IMR-90 (cell line): ENCODE results near the gene BCAR1. TPM values are rescaled to one million over a fixed set of nuclear protein-coding genes. Genes with fewer than 3 reads are reported as not detected.

ENCODE experiments used
- ATAC-seq: fragments of 200-7000 bp; cut with Tn5 transposase; 2 replicates; pipeline ENCODE4 v1.9.1; 2020; ENCODE audit warnings: low read depth, mild to moderate bottlenecking, moderate library complexity
- BruUV-seq: library from RNA; stranded (reverse); fragments of 400-500 nt; replicated peaks from 2 replicates; lab custom pipeline; 2021; lab: Mats Ljungman, UMichigan
- CTCF ChIA-PET: fragments of 300-600 bp; formaldehyde crosslinking; extraction: SDS; loops from one replicate; lab custom pipeline; 2021; ENCODE audit warnings: antibody characterized with exemption; lab: Yijun Ruan, JAX
- POLR2A ChIA-PET: fragments of 300-600 bp; sonication (Branson Sonifier 250); formaldehyde crosslinking; loops from one replicate; lab custom pipeline; 2022; ENCODE audit warnings: antibody characterized with exemption; ENCODE audit not compliant: unreplicated experiment; lab: Charles Lee
- DNase-seq: peaks from one replicate; pipeline ENCODE4 v3.0.0; 2013
- H2AFZ ChIP-seq: replicated peaks from 2 replicates; pipeline ENCODE3; 2013; ENCODE audit warnings: low read length, mild to moderate bottlenecking; ENCODE audit not compliant: poor library complexity
- H2AK5ac ChIP-seq: 2 replicates; pipeline ENCODE4 v1.6.1; 2013; ENCODE audit warnings: low read depth, low read length, inconsistent platforms
- H2AK9ac ChIP-seq: replicated peaks from 2 replicates; pipeline ENCODE3; 2013; ENCODE audit warnings: mild to moderate bottlenecking, low read depth, low read length, moderate library complexity; ENCODE audit not compliant: poor library complexity
- H2BK120ac ChIP-seq: 2 replicates; pipeline ENCODE4 v1.6.1; 2013; ENCODE audit warnings: low read depth, low read length, inconsistent platforms
- H2BK15ac ChIP-seq: 3 replicates; pipeline ENCODE4 v1.6.1; 2013; ENCODE audit warnings: low read depth, low read length, inconsistent platforms
- H2BK20ac ChIP-seq: 2 replicates; pipeline ENCODE4 v1.6.1; 2013; ENCODE audit warnings: low read depth, mild to moderate bottlenecking, inconsistent platforms, low read length, moderate library complexity
- H2BK5ac ChIP-seq: 2 replicates; pipeline ENCODE4 v1.6.1; 2013; ENCODE audit warnings: mild to moderate bottlenecking, low read depth, low read length, inconsistent platforms; ENCODE audit not compliant: poor library complexity, severe bottlenecking
- H3K14ac ChIP-seq: replicated peaks from 2 replicates; pipeline ENCODE4 v1.6.1; 2013; ENCODE audit warnings: low read depth, low read length, inconsistent platforms
- H3K18ac ChIP-seq: 2 replicates; pipeline ENCODE4 v1.6.1; 2013; ENCODE audit warnings: low read depth, low read length, control low read depth
- H3K23ac ChIP-seq: 2 replicates; pipeline ENCODE4 v1.6.1; 2013; ENCODE audit warnings: low read depth, low read length, inconsistent platforms
- H3K27ac ChIP-seq: 2 replicates; pipeline ENCODE4 v1.5.1; 2013; ENCODE audit warnings: mild to moderate bottlenecking, control low read depth, low read length; ENCODE audit not compliant: insufficient read depth
- H3K27me3 ChIP-seq: 2 replicates; pipeline ENCODE4 v1.6.1; 2013; ENCODE audit warnings: low read length; ENCODE audit not compliant: control insufficient read depth, insufficient read depth
- H3K36me3 ChIP-seq: 2 replicates; pipeline ENCODE4 v1.6.1; 2013; ENCODE audit warnings: low read length, mixed read lengths; ENCODE audit not compliant: control insufficient read depth, insufficient read depth
- H3K4ac ChIP-seq: 2 replicates; pipeline ENCODE4 v1.6.1; 2013; ENCODE audit warnings: low read depth, low read length, inconsistent platforms
- H3K4me1 ChIP-seq: 2 replicates; pipeline ENCODE4 v1.6.1; 2013; ENCODE audit warnings: low read length, mixed read lengths; ENCODE audit not compliant: control insufficient read depth, insufficient read depth
- H3K4me2 ChIP-seq: 2 replicates; pipeline ENCODE4 v1.6.1; 2013; ENCODE audit warnings: low read depth, mild to moderate bottlenecking, control low read depth, low read length, moderate library complexity
- H3K4me3 ChIP-seq: 2 replicates; pipeline ENCODE4 v1.5.1; 2013; ENCODE audit warnings: low read depth, mild to moderate bottlenecking, control low read depth, low read length, moderate library complexity; ENCODE audit not compliant: insufficient read depth
- H3K56ac ChIP-seq: 2 replicates; pipeline ENCODE4 v1.6.1; 2013; ENCODE audit warnings: low read length, inconsistent platforms; ENCODE audit not compliant: insufficient read depth; ENCODE audit errors: extremely low read depth
- H3K79me1 ChIP-seq, 2 experiments: 2 replicates each; pipeline ENCODE4 v1.6.1; 2013; ENCODE audit warnings: low read length in 2 of 2, inconsistent platforms in 1 of 2, low read depth in 1 of 2
- H3K9ac ChIP-seq: 2 replicates; pipeline ENCODE4 v1.6.1; 2013; ENCODE audit warnings: low read depth, low read length, control low read depth
- H3K9me1 ChIP-seq: 2 replicates; pipeline ENCODE4 v1.6.1; 2013; ENCODE audit warnings: low read length, inconsistent platforms; ENCODE audit not compliant: insufficient read depth
- H3K9me3 ChIP-seq: 2 replicates; pipeline ENCODE4 v1.6.1; 2013; ENCODE audit warnings: low read length; ENCODE audit not compliant: control insufficient read depth, insufficient read depth
- H4K20me1 ChIP-seq: 2 replicates; pipeline ENCODE4 v1.6.1; 2013; ENCODE audit warnings: low read length, inconsistent platforms; ENCODE audit not compliant: insufficient read depth
- H4K5ac ChIP-seq: 2 replicates; pipeline ENCODE4 v1.6.1; 2013; ENCODE audit warnings: mild to moderate bottlenecking, low read depth, low read length, control low read depth
- H4K8ac ChIP-seq, 2 experiments: 2 replicates each; pipeline ENCODE4 v1.6.1; 2013; ENCODE audit warnings: low read depth in 2 of 2, low read length in 2 of 2, control low read depth in 1 of 2, inconsistent platforms in 1 of 2
- H4K91ac ChIP-seq: 2 replicates; pipeline ENCODE4 v1.6.1; 2013; ENCODE audit warnings: low read depth, low read length, inconsistent platforms; ENCODE audit not compliant: insufficient read depth
- BHLHE40 ChIP-seq: fragments of 150-350 bp; IDR thresholded peaks from 2 replicates; pipeline ENCODE4 v1.6.1; 2016; ENCODE audit warnings: mild to moderate bottlenecking, low read depth, low read length
- CEBPB ChIP-seq: IDR thresholded peaks from 2 replicates; pipeline ENCODE4 v1.6.1; 2012; ENCODE audit warnings: low read depth, low read length, improper control_type of control experiment
- CHD1 ChIP-seq: IDR thresholded peaks from 2 replicates; pipeline ENCODE4 v1.6.1; 2012; ENCODE audit warnings: low read depth, low read length, improper control_type of control experiment
- ELK1 ChIP-seq: fragments of 150-350 bp; IDR thresholded peaks from 2 replicates; pipeline ENCODE4 v1.6.1; 2016; ENCODE audit warnings: low read depth, mild to moderate bottlenecking, low read length, moderate library complexity, borderline replicate concordance
- MAFK ChIP-seq: IDR thresholded peaks from 2 replicates; pipeline ENCODE4 v1.6.1; 2012; ENCODE audit warnings: low read depth, low read length, improper control_type of control experiment
- MAZ ChIP-seq: IDR thresholded peaks from 2 replicates; pipeline ENCODE4 v1.6.1; 2012; ENCODE audit warnings: low read depth, mild to moderate bottlenecking, low read length, improper control_type of control experiment, moderate library complexity, borderline replicate concordance
- MXI1 ChIP-seq: IDR thresholded peaks from 2 replicates; pipeline ENCODE4 v1.6.1; 2012; ENCODE audit warnings: low read depth, mild to moderate bottlenecking, low read length, moderate library complexity, borderline replicate concordance
- NFE2L2 ChIP-seq: fragments of 150-350 bp; IDR thresholded peaks from 2 replicates; pipeline ENCODE4 v1.6.1; 2016; ENCODE audit warnings: low read depth, mild to moderate bottlenecking, low read length
- POLR2A ChIP-seq: IDR thresholded peaks from 2 replicates; pipeline ENCODE4 v1.6.1; 2012; ENCODE audit warnings: mild to moderate bottlenecking, low read depth, low read length
- RFX5 ChIP-seq: IDR thresholded peaks from 2 replicates; pipeline ENCODE4 v1.8.0; 2012; ENCODE audit warnings: low read depth, mild to moderate bottlenecking, low read length, moderate library complexity
- SMC3 ChIP-seq: fragments of 150-350 bp; IDR thresholded peaks from 2 replicates; pipeline ENCODE4 v1.6.1; 2016; ENCODE audit warnings: low read depth, mild to moderate bottlenecking, antibody characterized with exemption, low read length, moderate library complexity
- USF2 ChIP-seq: fragments of 150-350 bp; IDR thresholded peaks from 2 replicates; pipeline ENCODE4 v1.6.1; 2017; ENCODE audit warnings: mild to moderate bottlenecking, antibody characterized with exemption, low read length, low read depth
- WGBS, 2 experiments: methylation state at CpG; one replicate each; pipeline versions ENCODE4 v1.1.5 to v1.1.7; 2013; ENCODE audit warnings: missing lambda C conversion rate in 2 of 2; ENCODE audit not compliant: insufficient read length in 1 of 2; ENCODE audit errors: extremely low coverage in 2 of 2; 5-methylcytosine and 5-hydroxymethylcytosine counted together
- dilution Hi-C: fragments of 300-500 bp; cut with HindIII; formaldehyde crosslinking; loops from one replicate; pipeline ENCODE4 v1.14.3; 2018; ENCODE audit warnings: low sequenced_read_pairs; ENCODE audit not compliant: unreplicated experiment
- in situ Hi-C: fragments of 300-500 bp; cut with MboI; formaldehyde crosslinking; loops from 3 replicates; pipeline ENCODE4 v1.14.3; 2019; ENCODE audit warnings: low sequenced_read_pairs, inconsistent platforms, mixed read lengths
- intact Hi-C: fragments of 100-400 bp; cut with micrococcal nuclease; formaldehyde crosslinking; loops from 2 replicates; pipeline ENCODE4 v1.10.0; 2022
- polyA plus RNA-seq, 3 experiments: library from polyadenylated mRNA; depleted of rRNA; stranded (reverse); fragments of >200 nt; gene quantifications; 2 replicates each; pipeline ENCODE4 v1.2.3, GENCODE V29; 2012; ENCODE audit warnings: low replicate concordance in 1 of 3
- total RNA-seq: library from RNA; depleted of rRNA; stranded (reverse); fragments of >200 nt; gene quantifications from 2 replicates; pipeline ENCODE4 v1.2.3, GENCODE V29; 2012
- TF ChIP-seq, protein P1 (sequence below): conservative IDR thresholded peaks from 2 replicates; pipeline ENCODE4 v1.5.1; 2012; ENCODE audit warnings: mild to moderate bottlenecking, low read depth, low read length, improper control_type of control experiment

The BCAR1 gene
- total and polyA plus RNA-seq, 2 of the 4 experiments (the other 2 are of a cell fraction) = 18.1 to 99.4 TPM

DNA sequence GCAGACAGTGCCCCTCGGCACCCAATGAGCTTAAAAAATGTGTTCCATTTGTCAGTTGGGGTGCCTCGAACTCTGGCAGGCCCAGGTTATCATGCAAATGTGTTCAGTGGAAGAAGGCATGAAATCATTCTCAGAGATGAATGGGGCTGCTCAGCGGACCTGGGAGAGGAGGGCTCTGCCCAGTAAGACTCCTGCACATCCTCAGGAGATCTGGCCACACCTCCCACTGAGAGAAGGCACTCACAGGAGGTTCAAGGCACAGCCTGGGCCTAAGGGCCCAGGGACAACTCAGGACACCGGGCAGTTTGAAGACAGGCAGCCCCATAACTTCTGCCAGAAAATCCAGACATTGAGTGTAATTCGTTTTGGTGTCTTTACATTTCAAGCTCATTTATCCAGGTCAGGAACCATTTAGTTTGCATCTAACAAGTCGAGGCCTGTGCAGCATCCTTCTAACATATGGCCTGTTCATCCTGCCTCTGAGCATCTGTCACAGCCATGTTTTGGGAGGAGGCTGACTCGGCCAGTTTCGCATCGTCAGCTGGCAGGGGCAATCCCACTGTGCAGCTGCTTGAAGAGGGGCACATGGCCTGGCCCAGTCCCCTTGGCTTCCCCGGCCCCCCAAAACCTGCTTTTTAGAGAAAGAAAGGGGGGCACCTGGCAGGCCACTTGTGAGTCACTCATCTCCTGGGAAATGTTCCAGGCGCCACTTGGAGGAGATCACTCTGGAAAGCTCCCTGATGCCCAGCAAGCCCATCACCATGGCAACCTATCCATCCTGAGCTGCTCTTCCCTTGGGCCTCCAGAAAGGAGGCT, 31.2 kb upstream of the BCAR1 start:
- H3K4ac ChIP-seq = no peak overlapping the region
- H4K91ac ChIP-seq = no peak overlapping the region
- H3K79me1 ChIP-seq = no peaks in the 10 kb centered on the region; a peak in 1 of 4 replicates
- no peak overlapping the region for H2BK15ac ChIP-seq
- ChIA-PET CTCF (interaction anchor here (0.6 to 0.7 kb wide), 2 partner anchors 14 to 49 kb away, joined by 3 read pairs; no protein-coding TSS in a partner anchor), POLR2A (no interaction called here)
- no peak overlapping the region for H2BK120ac ChIP-seq
- peaks cover 5% of the 10 kb centered on the region for H3K4me1 ChIP-seq
- no peak overlapping the region for H2BK5ac ChIP-seq
- H2AK9ac ChIP-seq = peak overlapping the region; percentile 45
- no peaks in the 10 kb centered on the region for H3K36me3 ChIP-seq
- H3K56ac ChIP-seq = no peak overlapping the region
- no peak overlapping the region for H4K8ac ChIP-seq
- no peaks in the 10 kb centered on the region for H3K9me3 ChIP-seq
- BruUV-seq = no TSS peak
- ATAC-seq = no peak; the same call in 1 of the 2 replicates
- no peak overlapping the region for H3K9ac ChIP-seq
- intact Hi-C loops (no loop called here), dilution Hi-C loops (no loop called here), in situ Hi-C loops (no loop called here)
- no peaks in the 10 kb centered on the region for H3K27me3 ChIP-seq
- H4K5ac ChIP-seq = no peak overlapping the region
- no peak overlapping the region for H3K27ac ChIP-seq
- no peak overlapping the region for H3K4me3 ChIP-seq
- H3K18ac ChIP-seq = no peak overlapping the region
- TF ChIP-seq MAZ = no peak
- no peak for TF ChIP-seq MXI1
- no peak for TF ChIP-seq CEBPB
- TF ChIP-seq POLR2A = no peak
- no peak for TF ChIP-seq RFX5
- no peak for TF ChIP-seq BHLHE40
- no peak for TF ChIP-seq USF2
- TF ChIP-seq ELK1 = no peak
- no peak for TF ChIP-seq CHD1
- no peak for TF ChIP-seq NFE2L2
- TF ChIP-seq, protein P1, sequence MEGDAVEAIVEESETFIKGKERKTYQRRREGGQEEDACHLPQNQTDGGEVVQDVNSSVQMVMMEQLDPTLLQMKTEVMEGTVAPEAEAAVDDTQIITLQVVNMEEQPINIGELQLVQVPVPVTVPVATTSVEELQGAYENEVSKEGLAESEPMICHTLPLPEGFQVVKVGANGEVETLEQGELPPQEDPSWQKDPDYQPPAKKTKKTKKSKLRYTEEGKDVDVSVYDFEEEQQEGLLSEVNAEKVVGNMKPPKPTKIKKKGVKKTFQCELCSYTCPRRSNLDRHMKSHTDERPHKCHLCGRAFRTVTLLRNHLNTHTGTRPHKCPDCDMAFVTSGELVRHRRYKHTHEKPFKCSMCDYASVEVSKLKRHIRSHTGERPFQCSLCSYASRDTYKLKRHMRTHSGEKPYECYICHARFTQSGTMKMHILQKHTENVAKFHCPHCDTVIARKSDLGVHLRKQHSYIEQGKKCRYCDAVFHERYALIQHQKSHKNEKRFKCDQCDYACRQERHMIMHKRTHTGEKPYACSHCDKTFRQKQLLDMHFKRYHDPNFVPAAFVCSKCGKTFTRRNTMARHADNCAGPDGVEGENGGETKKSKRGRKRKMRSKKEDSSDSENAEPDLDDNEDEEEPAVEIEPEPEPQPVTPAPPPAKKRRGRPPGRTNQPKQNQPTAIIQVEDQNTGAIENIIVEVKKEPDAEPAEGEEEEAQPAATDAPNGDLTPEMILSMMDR = no peak
- no peak for TF ChIP-seq SMC3
- no peak for TF ChIP-seq MAFK
- peak; percentile 45 for DNase-seq
- 0 out of 2 replicates have a peak overlapping the region, but pooled peaks have one; percentile 12 for H2AK5ac ChIP-seq
- WGBS, 2 experiments = 82% methylated on average over 8 of the region's 11 CpGs; no CpG with 5 or more reads in 1 of the 2 experiments
- H3K23ac ChIP-seq = no peak overlapping the region
- H2AFZ ChIP-seq = no peak overlapping the region
- H2BK20ac ChIP-seq = no peak overlapping the region
- H3K4me2 ChIP-seq = no peak overlapping the region
- no peak overlapping the region for H3K14ac ChIP-seq
- H4K20me1 ChIP-seq = no peaks in the 10 kb centered on the region
- no peaks in the 10 kb centered on the region for H3K9me1 ChIP-seq
